Measurements from ENCODE around the gene MACROH2A1. TPM values are rescaled to one million over a fixed set of nuclear protein-coding genes. Genes with fewer than 3 reads are reported as not detected.

MACROH2A1 gene
- total RNA-seq, 1 donor from 2014 or later = 254 TPM

DNA sequence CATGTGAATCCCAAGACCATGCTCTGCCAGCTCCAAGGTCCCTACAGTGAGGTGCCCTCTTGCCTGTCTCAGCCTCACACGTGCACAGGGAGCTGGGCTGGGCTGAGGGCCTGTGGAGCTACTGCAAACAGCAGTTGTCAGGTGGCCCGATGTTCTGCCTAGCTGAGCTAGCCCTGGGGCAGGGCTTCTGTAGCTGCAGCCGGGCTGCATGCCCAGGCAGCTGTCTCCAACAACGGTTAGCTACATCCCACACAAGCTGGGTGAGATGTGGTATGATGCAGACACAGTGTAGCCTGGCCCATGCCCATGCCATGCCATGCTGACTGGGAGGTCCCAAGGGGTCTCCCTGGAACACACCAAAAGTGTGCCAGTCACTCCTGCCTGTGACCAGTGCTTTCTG is 62.0 kb downstream of the MACROH2A1 start:
- H3K4me1 Mint-ChIP-seq (ENCODE audit: unreplicated experiment) = peaks cover 8% of the 10 kb centered on the region
- H3K36me3 Mint-ChIP-seq = peaks cover 16% of the 10 kb centered on the region
- no peaks in the 10 kb centered on the region for H3K9me3 Mint-ChIP-seq
- no peak overlapping the region for H3K27ac Mint-ChIP-seq
- no peak overlapping the region for H3K4me3 Mint-ChIP-seq
- DNase-seq (ENCODE audit: extremely low spot score, unreplicated experiment) = no peak
- H3K27me3 Mint-ChIP-seq = no peaks in the 10 kb centered on the region
- no peak for TF ChIP-seq CTCF (conservative IDR thresholded peaks at IDR 0.05)

DNA sequence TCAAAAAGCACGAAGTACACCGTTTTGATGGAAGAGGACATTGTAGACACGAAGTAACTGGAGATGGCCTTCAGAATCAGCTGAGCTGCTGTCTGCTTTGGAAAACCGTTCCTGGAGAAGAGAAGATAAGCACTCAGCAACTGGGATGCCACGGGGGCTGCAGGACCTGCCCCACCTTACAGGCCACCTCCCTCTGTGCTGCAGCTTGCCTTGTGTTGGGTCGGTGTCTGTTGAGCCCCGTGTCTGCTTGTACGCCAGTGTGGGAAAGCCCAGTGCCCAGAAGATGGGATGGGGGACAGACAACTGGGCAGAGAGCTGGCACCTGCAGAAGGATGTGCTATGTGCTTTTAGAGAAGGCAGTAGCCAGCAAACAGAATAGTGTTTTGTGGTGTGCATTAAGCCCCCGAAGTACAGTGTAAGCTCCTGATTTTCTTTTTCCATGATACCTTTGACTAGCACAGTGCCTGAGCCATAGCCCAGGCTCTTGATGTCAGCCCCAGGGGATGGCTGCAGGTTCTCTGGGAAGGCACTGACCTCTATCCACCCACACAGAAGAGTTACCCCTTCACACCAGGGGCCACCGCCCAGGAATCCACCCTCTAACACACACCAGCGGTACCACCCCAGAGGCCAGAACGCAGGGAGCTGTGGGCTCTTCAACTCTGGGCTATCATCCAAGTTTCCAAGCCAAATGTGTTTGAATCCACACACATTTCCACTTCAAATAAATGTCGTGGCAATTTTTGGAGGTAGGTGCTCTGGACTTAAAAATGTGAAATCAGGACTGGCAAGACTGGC is 63.8 kb downstream of the MACROH2A1 start:
- no peak overlapping the region for H3K27ac Mint-ChIP-seq
- H3K27me3 Mint-ChIP-seq = no peaks in the 10 kb centered on the region
- DNase-seq (ENCODE audit: extremely low spot score, unreplicated experiment) = no peak
- H3K4me1 Mint-ChIP-seq (ENCODE audit: unreplicated experiment) = peaks cover 11% of the 10 kb centered on the region
- H3K9me3 Mint-ChIP-seq = no peaks in the 10 kb centered on the region
- no peak overlapping the region for H3K4me3 Mint-ChIP-seq
- H3K36me3 Mint-ChIP-seq = peaks cover 10% of the 10 kb centered on the region
- TF ChIP-seq CTCF (conservative IDR thresholded peaks at IDR 0.05) = no peak

GRCh38 chr5:135333732-135334515 is 65.1 kb downstream of the MACROH2A1 start:
- peaks cover 23% of the 10 kb centered on the region for H3K4me1 Mint-ChIP-seq (ENCODE audit: unreplicated experiment)
- no peak overlapping the region for H3K27ac Mint-ChIP-seq
- no peak for TF ChIP-seq CTCF (conservative IDR thresholded peaks at IDR 0.05)
- DNase-seq (ENCODE audit: extremely low spot score, unreplicated experiment) = no peak
- H3K4me3 Mint-ChIP-seq = no peak overlapping the region
- H3K27me3 Mint-ChIP-seq = no peaks in the 10 kb centered on the region
- no peaks in the 10 kb centered on the region for H3K9me3 Mint-ChIP-seq
- H3K36me3 Mint-ChIP-seq = peaks cover 14% of the 10 kb centered on the region

- Mint-ChIP-seq H3K4me3 (peak overlapping the region; percentile 25), H3K27me3 (no peaks in the 10 kb centered on the region), H3K36me3 (peaks cover 14% of the 10 kb centered on the region), H3K9me3 (no peaks in the 10 kb centered on the region), H3K27ac (peak overlapping the region; percentile 58), H3K4me1 (ENCODE audit: unreplicated experiment) (peaks cover 23% of the 10 kb centered on the region)
- DNase-seq (ENCODE audit: extremely low spot score, unreplicated experiment) = no peak
- peak; percentile 78 for TF ChIP-seq CTCF (conservative IDR thresholded peaks at IDR 0.05)
These were observed 66.4 kb downstream of the MACROH2A1 start for GRCh38 chr5:135332519-135333150.

DNA sequence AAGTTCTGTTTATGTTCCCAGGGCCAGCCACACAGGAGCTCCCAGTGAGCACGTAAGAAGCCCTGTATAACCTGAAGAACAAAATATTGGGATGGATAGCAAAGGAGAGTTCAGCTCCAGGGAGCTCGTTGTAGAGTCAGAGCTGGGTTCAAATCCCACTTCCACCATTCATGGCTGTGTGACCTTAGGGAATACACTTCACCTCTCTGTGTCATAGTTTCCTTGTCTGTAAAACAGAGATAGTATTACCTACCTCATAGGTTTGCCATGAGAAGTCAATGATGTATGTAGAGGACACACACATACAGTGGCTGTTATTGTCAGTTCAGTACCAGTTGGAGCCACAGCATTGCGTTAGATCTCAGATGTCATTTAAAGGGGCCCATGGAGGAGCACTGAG is 67.4 kb downstream of the MACROH2A1 start:
- H3K4me1 Mint-ChIP-seq (ENCODE audit: unreplicated experiment) = peaks cover 23% of the 10 kb centered on the region
- H3K36me3 Mint-ChIP-seq = peaks cover 14% of the 10 kb centered on the region
- TF ChIP-seq CTCF (conservative IDR thresholded peaks at IDR 0.05) = no peak
- no peaks in the 10 kb centered on the region for H3K27me3 Mint-ChIP-seq
- no peak overlapping the region for H3K27ac Mint-ChIP-seq
- DNase-seq (ENCODE audit: extremely low spot score, unreplicated experiment) = no peak
- H3K9me3 Mint-ChIP-seq = no peaks in the 10 kb centered on the region
- no peak overlapping the region for H3K4me3 Mint-ChIP-seq
